ENCODE measurements around the gene STON2. TPM values are rescaled to one million over a fixed set of nuclear protein-coding genes. Genes with fewer than 3 reads are reported as not detected.
A peak's percentile ranks its signal among the peaks of the same experiment; 100 is the strongest.

Gene STON2
- total and polyA plus RNA-seq, 2 of the 13 experiments (the other 11 are each of a cell fraction or from before 2014, with no cell fraction given) = 2.1 to 11.0 TPM

DNA sequence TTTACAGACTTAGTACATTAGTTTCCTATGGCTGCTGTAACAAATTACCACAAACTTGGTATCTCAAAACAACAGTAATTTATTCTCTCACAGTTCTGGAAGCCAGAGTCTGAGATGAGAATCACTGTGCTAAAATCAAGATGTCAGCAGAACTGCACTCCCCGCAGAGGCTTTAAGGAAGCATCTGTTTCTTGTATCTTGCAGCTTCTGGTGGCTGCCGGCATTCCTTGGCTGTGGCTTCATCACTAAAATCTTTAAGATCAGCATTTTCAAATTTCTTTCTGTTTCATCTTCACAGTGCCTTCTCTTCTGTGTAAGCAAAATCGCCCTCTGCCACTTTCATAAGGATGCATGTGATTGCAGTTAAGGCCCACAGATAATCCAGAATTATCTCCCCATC, 9.4 kb downstream of the STON2 start:
- no peak for TF ChIP-seq MEF2D (CRISPR knock-in tag; IDR thresholded peaks at IDR 0.05)
- no peak for TF ChIP-seq IRF2 (CRISPR knock-in tag; IDR thresholded peaks at IDR 0.05)
- peak in 1 of 2 experiments; percentile 6; a peak in 1 of 4 replicates for TF ChIP-seq MAFK (conservative IDR thresholded peaks at IDR 0.05 in 1 of 2, IDR thresholded peaks at IDR 0.05 in 1 of 2; ENCODE audit: low read length in 2 of 2)
- in situ Hi-C loops (cut with HindIII; ENCODE audit: extremely low pct_ligation_motif_present, low pct_unique_long_range_greater_than_20kb) (no loop called here), intact Hi-C loops (cut with micrococcal nuclease; ENCODE audit: unreplicated experiment) (no loop called here)
- no TSS peak for BruUV-seq (replicated peaks)
- Histone ChIP-seq H4K20me1 (ENCODE audit: insufficient read depth, low read length) (no peaks in the 10 kb centered on the region), H3K27ac (ENCODE audit: extremely low read length, insufficient read depth, low read length) (no peak overlapping the region), H3K4me1 (ENCODE audit: insufficient read depth, low read length) (no peaks in the 10 kb centered on the region), H3K79me2 (ENCODE audit: insufficient read depth, low read length) (no peaks in the 10 kb centered on the region), H3K4me3 (replicated peaks in 1 of 3; ENCODE audit: insufficient read depth in 1 of 3, low read depth in 2 of 3, low read length in 3 of 3) (no peak overlapping the region), H2AFZ (ENCODE audit: low read length) (no peak overlapping the region), H3K9ac (ENCODE audit: insufficient read depth, low read depth, low read length) (no peak overlapping the region), H3K4me2 (ENCODE audit: low read depth, low read length) (no peak overlapping the region), H3K36me3 (replicated peaks in 1 of 2; ENCODE audit: control insufficient read depth in 1 of 2, insufficient read depth in 2 of 2, low read length in 2 of 2) (peaks cover 0 to 11% of the 10 kb centered on the region in 2 experiments; a peak in 1 of 5 replicates), H3K27me3 (ENCODE audit: control insufficient read depth in 1 of 2, insufficient read depth in 2 of 2, low read length in 2 of 2) (no peaks in the 10 kb centered on the region), H3K9me3 (ENCODE audit: low read length) (no peaks in the 10 kb centered on the region)
- ChIA-PET POLR2A (no interaction called here), CTCF (ENCODE audit: low intra/inter-chr PET ratio, low total read pairs) (no interaction called here)
- FAIRE-seq = no peak
- no peak for ATAC-seq
- DNase-seq (ENCODE audit: low spot score) = no peak
- 94% methylated on average over 3 of the region's 3 CpGs for whole genome bisulfite sequencing (ENCODE audit: low lambda C conversion rate)

DNA sequence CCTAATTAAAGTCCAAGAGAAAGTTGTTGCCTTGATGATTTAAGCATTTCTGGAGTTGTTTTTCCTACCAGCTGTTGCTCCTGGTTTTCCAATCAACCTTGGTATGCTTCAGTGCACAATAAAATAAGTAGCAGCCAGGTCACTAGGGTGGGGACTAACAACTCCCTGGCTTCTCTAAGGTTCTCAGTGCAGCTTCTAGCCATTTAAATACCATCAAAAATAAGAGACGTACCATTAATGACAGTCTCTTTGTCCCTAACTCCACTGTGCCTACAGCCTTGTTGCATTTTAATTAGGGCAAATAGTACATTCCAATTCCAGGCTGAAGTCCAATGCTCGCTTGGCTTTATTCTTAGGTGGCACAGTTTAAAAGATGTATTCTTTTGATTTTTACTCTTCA, 11.8 kb downstream of the STON2 start:
- TF ChIP-seq, protein P1, sequence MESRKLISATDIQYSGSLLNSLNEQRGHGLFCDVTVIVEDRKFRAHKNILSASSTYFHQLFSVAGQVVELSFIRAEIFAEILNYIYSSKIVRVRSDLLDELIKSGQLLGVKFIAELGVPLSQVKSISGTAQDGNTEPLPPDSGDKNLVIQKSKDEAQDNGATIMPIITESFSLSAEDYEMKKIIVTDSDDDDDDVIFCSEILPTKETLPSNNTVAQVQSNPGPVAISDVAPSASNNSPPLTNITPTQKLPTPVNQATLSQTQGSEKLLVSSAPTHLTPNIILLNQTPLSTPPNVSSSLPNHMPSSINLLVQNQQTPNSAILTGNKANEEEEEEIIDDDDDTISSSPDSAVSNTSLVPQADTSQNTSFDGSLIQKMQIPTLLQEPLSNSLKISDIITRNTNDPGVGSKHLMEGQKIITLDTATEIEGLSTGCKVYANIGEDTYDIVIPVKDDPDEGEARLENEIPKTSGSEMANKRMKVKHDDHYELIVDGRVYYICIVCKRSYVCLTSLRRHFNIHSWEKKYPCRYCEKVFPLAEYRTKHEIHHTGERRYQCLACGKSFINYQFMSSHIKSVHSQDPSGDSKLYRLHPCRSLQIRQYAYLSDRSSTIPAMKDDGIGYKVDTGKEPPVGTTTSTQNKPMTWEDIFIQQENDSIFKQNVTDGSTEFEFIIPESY (CRISPR knock-in tag; IDR thresholded peaks at IDR 0.05) = no peak
- no peak for TF ChIP-seq ZNF891 (CRISPR knock-in tag; IDR thresholded peaks at IDR 0.05)
- no peak for TF ChIP-seq ZNF24 (IDR thresholded peaks at IDR 0.05)
- no peak for TF ChIP-seq GZF1 (CRISPR knock-in tag; IDR thresholded peaks at IDR 0.05)
- Histone ChIP-seq H3K9me3 (ENCODE audit: low read length) (no peaks in the 10 kb centered on the region), H3K27me3 (ENCODE audit: control insufficient read depth in 1 of 2, insufficient read depth in 2 of 2, low read length in 2 of 2) (no peaks in the 10 kb centered on the region), H3K4me1 (ENCODE audit: insufficient read depth, low read length) (no peaks in the 10 kb centered on the region), H3K9ac (ENCODE audit: insufficient read depth, low read depth, low read length) (no peak overlapping the region), H3K36me3 (replicated peaks in 1 of 2; ENCODE audit: control insufficient read depth in 1 of 2, insufficient read depth in 2 of 2, low read length in 2 of 2) (no peaks in the 10 kb centered on the region), H3K27ac (ENCODE audit: extremely low read length, insufficient read depth, low read length) (no peak overlapping the region), H3K4me2 (ENCODE audit: low read depth, low read length) (no peak overlapping the region), H2AFZ (ENCODE audit: low read length) (no peak overlapping the region), H3K4me3 (replicated peaks in 1 of 3; ENCODE audit: insufficient read depth in 1 of 3, low read depth in 2 of 3, low read length in 3 of 3) (no peak overlapping the region), H3K79me2 (ENCODE audit: insufficient read depth, low read length) (no peaks in the 10 kb centered on the region), H4K20me1 (ENCODE audit: insufficient read depth, low read length) (no peaks in the 10 kb centered on the region)
- no peak for ATAC-seq
- no TSS peak for BruUV-seq (replicated peaks)
- no peak for FAIRE-seq
- POLR2A ChIA-PET = no interaction called here
- CTCF ChIA-PET (ENCODE audit: low intra/inter-chr PET ratio, low total read pairs) = no interaction called here
- WGBS (ENCODE audit: low lambda C conversion rate) = 90% methylated on average over 2 of the region's 2 CpGs
- DNase-seq (ENCODE audit: low spot score) = no peak
- in situ Hi-C loops (cut with HindIII; ENCODE audit: extremely low pct_ligation_motif_present, low pct_unique_long_range_greater_than_20kb) = no loop called here
- intact Hi-C loops (cut with micrococcal nuclease; ENCODE audit: unreplicated experiment) = no loop called here
